Ishikawa (cell line): ENCODE data around the gene OR4X2.

ENCODE experiments used
- CEBPB ChIP-seq: IDR thresholded peaks from 2 replicates; pipeline ENCODE4 v1.6.1; 2012
- CREB1 ChIP-seq: IDR thresholded peaks from 2 replicates; pipeline ENCODE4 v1.6.1; 2012; ENCODE audit warnings: low read depth
- EGR1 ChIP-seq: IDR thresholded peaks from 2 replicates; pipeline ENCODE4 v1.6.1; 2012
- EP300 ChIP-seq: IDR thresholded peaks from 2 replicates; pipeline ENCODE4 v1.6.1; 2012; ENCODE audit warnings: borderline replicate concordance
- FOXM1 ChIP-seq: IDR thresholded peaks from 2 replicates; pipeline ENCODE4 v1.6.1; 2012; ENCODE audit warnings: low read depth, borderline replicate concordance
- MAX ChIP-seq: IDR thresholded peaks from 2 replicates; pipeline ENCODE4 v1.6.1; 2012
- NFIC ChIP-seq: IDR thresholded peaks from 2 replicates; pipeline ENCODE4 v1.6.1; 2012
- RAD21 ChIP-seq: IDR thresholded peaks from 2 replicates; pipeline ENCODE4 v1.6.1; 2012; ENCODE audit warnings: low read depth
- REST ChIP-seq: IDR thresholded peaks from 2 replicates; pipeline ENCODE4 v1.6.1; 2012; ENCODE audit warnings: low read depth, mild to moderate bottlenecking
- TAF1 ChIP-seq: IDR thresholded peaks from 2 replicates; pipeline ENCODE4 v1.6.1; 2012; ENCODE audit warnings: low read depth, mild to moderate bottlenecking
- TEAD4 ChIP-seq: IDR thresholded peaks from 2 replicates; pipeline ENCODE4 v1.6.1; 2012
- USF1 ChIP-seq: IDR thresholded peaks from 2 replicates; pipeline ENCODE4 v1.6.1; 2012
- YY1 ChIP-seq: IDR thresholded peaks from 2 replicates; pipeline ENCODE4 v1.6.1; 2012; ENCODE audit warnings: low read depth

GRCh38 chr11:48237727-48238126, 7.2 kb upstream of the OR4X2 start:
- TF ChIP-seq FOXM1 = no peak
- TF ChIP-seq TAF1 = no peak
- TF ChIP-seq MAX = no peak
- TF ChIP-seq CEBPB = no peak
- no peak for TF ChIP-seq EP300
- TF ChIP-seq NFIC = no peak
- TF ChIP-seq RAD21 = no peak
- no peak for TF ChIP-seq REST
- no peak for TF ChIP-seq USF1
- TF ChIP-seq YY1 = no peak
- no peak for TF ChIP-seq TEAD4
- no peak for TF ChIP-seq EGR1
- TF ChIP-seq CREB1 = no peak
